Prostate gland (tissue), 2 donors: ENCODE measurements around the gene SOX18.

ENCODE experiments used
- POLR2A ChIP-seq: fragments of 450-650 bp; IDR thresholded peaks from one replicate; pipeline ENCODE4 v1.6.1; 2016; ENCODE audit warnings: antibody characterized with exemption, mild to moderate bottlenecking
- TF ChIP-seq, protein P1 (sequence below), 4 experiments: fragments of 200-600 bp in 2 of 4; fragments of 450-650 bp in 2 of 4; sonication (generic) in 2 of 4; IDR thresholded peaks; 1 replicate in 3 of 4; 2 replicates in 1 of 4; pipeline ENCODE4 v1.5.1; 2016 to 2019; ENCODE audit warnings: antibody characterized with exemption in 4 of 4, mild to moderate bottlenecking in 2 of 4, moderate library complexity in 2 of 4

- no peak for TF ChIP-seq POLR2A
- TF ChIP-seq, protein P1, sequence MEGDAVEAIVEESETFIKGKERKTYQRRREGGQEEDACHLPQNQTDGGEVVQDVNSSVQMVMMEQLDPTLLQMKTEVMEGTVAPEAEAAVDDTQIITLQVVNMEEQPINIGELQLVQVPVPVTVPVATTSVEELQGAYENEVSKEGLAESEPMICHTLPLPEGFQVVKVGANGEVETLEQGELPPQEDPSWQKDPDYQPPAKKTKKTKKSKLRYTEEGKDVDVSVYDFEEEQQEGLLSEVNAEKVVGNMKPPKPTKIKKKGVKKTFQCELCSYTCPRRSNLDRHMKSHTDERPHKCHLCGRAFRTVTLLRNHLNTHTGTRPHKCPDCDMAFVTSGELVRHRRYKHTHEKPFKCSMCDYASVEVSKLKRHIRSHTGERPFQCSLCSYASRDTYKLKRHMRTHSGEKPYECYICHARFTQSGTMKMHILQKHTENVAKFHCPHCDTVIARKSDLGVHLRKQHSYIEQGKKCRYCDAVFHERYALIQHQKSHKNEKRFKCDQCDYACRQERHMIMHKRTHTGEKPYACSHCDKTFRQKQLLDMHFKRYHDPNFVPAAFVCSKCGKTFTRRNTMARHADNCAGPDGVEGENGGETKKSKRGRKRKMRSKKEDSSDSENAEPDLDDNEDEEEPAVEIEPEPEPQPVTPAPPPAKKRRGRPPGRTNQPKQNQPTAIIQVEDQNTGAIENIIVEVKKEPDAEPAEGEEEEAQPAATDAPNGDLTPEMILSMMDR (IDR thresholded peaks at IDR 0.05) = no peak
Measured at GRCh38 chr20:64023361-64024140, 25.9 kb downstream of the SOX18 start.
